ENCODE results near the gene MAP3K13. TPM values are rescaled to one million over a fixed set of nuclear protein-coding genes. Genes with fewer than 3 reads are reported as not detected.

MAP3K13 gene
- total RNA-seq, 4 donors from 2014 or later: 7.6 to 20.9 (median 14.4) TPM

DNA sequence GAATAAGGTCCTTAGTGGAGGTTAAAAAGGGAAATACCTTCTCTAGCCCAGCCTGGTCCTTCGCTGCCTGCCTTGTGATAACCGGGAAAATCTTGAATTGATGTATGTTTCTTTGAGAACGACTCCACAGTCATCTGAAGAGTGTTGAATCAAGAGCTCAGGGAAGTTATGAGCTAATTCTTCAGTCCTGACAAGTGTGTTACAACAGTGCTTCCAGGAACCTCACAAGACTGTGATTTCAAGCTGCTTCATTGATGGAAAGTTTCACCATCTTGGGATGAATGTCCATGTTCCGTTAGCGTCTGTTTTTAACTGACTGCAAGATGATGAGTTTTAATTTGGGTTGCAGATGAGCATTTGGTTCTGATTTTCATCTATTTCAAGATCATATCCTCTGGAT lies 123.5 kb downstream of the MAP3K13 start:
- TF ChIP-seq, protein P1, sequence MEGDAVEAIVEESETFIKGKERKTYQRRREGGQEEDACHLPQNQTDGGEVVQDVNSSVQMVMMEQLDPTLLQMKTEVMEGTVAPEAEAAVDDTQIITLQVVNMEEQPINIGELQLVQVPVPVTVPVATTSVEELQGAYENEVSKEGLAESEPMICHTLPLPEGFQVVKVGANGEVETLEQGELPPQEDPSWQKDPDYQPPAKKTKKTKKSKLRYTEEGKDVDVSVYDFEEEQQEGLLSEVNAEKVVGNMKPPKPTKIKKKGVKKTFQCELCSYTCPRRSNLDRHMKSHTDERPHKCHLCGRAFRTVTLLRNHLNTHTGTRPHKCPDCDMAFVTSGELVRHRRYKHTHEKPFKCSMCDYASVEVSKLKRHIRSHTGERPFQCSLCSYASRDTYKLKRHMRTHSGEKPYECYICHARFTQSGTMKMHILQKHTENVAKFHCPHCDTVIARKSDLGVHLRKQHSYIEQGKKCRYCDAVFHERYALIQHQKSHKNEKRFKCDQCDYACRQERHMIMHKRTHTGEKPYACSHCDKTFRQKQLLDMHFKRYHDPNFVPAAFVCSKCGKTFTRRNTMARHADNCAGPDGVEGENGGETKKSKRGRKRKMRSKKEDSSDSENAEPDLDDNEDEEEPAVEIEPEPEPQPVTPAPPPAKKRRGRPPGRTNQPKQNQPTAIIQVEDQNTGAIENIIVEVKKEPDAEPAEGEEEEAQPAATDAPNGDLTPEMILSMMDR (IDR thresholded peaks at IDR 0.05; ENCODE audit: low read depth): no peak

DNA sequence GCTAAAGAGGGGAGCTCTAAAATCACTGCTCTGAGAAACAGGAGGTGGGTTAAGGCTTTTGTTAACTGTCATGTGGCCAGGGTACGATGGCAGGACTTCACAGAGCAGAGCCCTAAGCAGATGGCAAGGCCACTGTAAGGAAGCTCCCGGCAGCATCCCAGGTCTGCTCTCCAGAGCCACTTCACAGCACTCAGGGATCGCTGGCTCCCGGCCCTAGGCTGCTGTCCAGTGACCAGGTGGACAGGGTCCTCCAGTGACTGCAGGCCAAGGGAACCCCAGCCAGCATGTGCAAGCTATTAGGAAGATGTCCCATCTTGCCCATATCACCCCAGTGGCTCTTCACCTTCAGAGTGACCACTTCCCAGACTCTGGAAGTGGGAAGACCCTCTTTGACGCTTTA lies 125.5 kb downstream of the MAP3K13 start:
- TF ChIP-seq, protein P1 (IDR thresholded peaks at IDR 0.05; ENCODE audit: low read depth): no peak

DNA sequence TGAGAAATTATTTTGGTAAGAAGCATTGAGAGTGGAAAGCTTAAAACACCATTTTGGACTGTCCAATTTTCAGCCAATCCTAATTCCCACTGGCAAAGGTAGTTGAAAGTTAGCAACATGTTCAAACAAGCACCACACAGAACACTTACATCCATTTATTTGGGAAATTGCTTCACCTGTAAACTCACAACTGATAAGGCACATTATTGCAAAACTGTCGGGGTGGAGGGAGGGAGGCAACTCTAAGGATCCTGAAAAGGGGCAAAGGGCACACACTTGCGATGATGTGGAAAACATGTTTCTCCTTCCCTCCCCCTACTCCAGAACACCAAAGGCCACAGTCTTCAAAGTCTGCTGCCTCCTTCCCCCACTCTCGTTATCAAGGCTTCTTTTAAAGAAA lies 126.5 kb downstream of the MAP3K13 start:
- TF ChIP-seq, protein P1 (IDR thresholded peaks at IDR 0.05; ENCODE audit: low read depth): no peak

DNA sequence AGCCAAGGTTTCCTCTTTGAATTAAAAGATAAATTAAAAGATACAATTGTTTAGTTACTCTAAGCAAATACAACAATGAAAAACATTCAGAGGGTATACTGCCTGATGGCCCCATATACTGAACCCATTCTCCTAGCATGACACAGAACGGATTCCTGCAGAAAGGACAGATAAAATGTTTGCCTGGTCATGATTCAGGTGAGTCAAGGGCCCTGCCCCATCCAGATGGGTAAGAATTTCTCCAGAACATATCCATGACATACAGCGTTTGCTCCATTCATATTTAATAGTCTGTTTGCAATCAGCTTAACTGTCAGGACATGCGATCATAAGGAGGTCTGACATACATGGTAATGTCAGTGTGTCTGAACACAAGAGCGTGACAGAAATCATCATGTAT lies 127.3 kb downstream of the MAP3K13 start:
- TF ChIP-seq, protein P1 (IDR thresholded peaks at IDR 0.05; ENCODE audit: low read depth): no peak

DNA sequence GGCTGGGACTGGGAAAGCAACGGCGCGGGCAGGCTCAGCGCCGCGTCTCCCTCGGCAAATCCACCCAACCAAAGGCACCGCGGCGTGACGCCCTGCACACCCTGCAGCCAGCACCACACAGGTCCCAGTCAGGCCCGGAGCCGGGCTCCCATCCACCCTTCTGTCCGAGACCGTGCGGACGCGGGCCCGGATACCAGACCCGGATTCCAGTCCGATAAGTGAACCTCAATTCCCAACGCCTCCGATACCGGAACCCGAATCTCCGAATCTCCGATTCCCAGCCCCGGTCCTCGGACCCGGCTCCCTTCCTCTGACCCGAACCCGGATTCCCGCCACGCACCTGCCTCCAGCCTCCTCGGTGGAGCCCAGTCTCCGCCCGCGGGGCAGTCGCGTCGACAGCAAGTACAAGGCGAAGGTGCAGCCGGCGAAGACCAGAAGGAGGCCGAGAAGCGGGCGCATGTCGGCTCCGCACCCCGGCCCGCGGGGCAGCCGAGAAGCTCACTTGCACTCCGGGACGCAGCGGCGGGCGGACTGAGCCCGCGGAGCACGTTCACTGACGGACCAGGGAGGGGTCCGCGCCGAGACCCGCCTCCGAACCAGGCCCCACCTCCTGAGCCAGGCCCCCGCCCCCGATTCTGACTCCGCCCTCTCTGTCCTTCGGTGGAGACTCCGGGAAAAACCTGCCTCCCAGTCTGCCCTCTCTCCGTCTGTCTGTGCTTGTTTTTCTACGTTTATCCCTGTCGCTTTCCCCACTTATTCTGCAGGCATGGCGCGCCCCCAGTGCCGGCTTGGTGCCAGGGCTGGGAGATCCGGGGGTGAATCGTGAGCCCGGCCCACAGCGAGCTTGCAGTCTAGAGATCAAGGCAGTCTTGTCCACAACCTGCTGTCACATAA lies 135.8 kb downstream of the MAP3K13 start, which contains the start of gene TMEM41A:
Gene TMEM41A (minus strand): TSS at position 533 of the 894 bp plus-strand sequence. CDS start 74 bp downstream, at position 459.
- TF ChIP-seq, protein P1 (IDR thresholded peaks at IDR 0.05; ENCODE audit: low read depth): no peak

DNA sequence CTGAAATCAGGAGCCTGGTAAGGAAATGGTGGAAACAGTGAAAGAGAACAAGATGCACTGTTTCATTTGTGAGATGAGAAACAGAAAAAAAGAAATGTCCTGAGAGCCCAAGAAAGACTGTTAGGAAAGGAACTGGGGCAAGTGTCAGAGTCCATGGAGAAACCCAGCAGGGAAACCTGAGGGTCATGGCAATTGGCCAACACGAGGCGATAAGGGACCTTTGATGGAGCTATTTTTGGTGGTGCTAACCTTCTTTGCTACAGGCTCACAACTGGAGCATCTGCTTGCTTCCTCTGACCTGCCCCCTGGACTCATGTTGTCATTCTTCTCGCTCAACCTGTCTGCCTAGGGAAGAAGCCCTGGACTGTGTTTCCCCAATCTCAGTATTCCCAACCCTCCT lies 140.1 kb downstream of the MAP3K13 start:
- TF ChIP-seq, protein P1 (IDR thresholded peaks at IDR 0.05; ENCODE audit: low read depth): no peak

DNA sequence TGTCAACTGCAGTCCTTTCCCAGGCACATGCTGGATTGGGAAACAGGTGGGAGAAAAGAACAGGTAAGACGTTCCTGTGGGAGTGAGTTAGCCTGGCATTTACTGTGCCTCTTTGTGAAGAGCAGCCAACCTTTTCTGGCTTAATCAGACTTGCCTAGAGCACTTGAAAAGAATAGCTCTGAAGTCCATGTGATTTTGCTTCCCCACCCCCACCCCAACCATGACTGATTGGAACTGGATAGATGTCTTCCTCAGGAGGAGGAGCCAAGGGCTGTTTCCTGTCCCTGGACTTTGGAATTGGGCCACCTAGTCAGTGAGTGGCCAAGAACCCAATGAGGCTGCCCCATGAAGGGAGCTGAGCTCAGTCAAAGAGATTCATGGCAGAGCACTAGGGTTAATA lies 140.6 kb downstream of the MAP3K13 start:
- TF ChIP-seq, protein P1 (IDR thresholded peaks at IDR 0.05; ENCODE audit: low read depth): no peak
